RWPE1 (cell line): Measurements from ENCODE around the gene SYT12.
"Not testable (repeated sequence)": the region's sequence is repeated elsewhere in the genome, so short reads cannot be mapped to it uniquely, and the experiment has no call there.

Source experiments
- CTCF ChIA-PET: fragments of 350-600 bp; sonication (Branson Sonifier 250); formaldehyde crosslinking; extraction: SDS; loops from one replicate; lab custom pipeline; 2021; lab: Yijun Ruan, JAX
- POLR2A ChIA-PET: fragments of 400-600 bp; formaldehyde crosslinking; extraction: SDS; loops from one replicate; lab custom pipeline; 2020; ENCODE audit warnings: antibody characterized with exemption; ENCODE audit not compliant: low non-redundant PET; lab: Yijun Ruan, JAX
- DNase-seq: peaks from one replicate; pipeline ENCODE4 v3.0.0; 2012; ENCODE audit warnings: low spot score
- H3K27ac ChIP-seq: fragments of 450-650 bp; 2 replicates; pipeline ENCODE4 v1.5.1; 2017
- TF ChIP-seq, protein P1 (sequence below): fragments of 450-650 bp; conservative IDR thresholded peaks from 2 replicates; pipeline ENCODE4 v1.5.1; 2017; ENCODE audit warnings: low read depth, mild to moderate bottlenecking

The SYT12 gene

DNA sequence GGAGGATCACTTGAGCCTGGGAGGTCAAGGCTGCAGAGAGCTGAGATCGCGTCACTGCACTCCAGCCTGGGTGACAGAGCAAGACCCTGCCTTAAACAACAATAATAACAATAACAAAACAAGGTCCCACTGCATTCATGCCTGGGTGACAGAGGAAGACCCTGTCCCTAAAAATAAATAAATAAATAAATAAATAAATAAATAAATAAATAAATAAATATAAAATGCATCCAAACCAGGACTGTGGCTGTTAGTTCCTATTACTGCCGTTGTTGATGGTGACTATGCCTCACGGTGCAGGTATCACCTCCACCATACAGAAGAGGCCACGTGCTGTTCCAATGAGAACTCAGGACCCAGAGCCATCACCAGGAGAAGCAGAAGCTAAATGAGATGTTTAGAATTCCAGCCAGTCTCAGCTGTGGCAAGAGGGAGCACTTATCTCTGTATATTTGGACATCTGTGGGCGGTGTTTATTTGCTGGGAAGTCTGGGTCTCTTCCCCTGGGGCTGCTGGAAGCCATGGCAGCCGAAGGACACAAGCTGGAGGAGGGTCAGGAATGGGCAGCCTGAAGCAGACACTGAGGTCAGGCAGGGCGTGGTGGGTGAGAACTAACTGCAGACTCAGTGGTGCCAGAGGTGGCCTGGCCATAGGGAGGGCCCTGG, 26.2 kb upstream of the SYT12 start:
- H3K27ac ChIP-seq = no peak overlapping the region; the same call in 1 of the 2 replicates
- TF ChIP-seq, protein P1, sequence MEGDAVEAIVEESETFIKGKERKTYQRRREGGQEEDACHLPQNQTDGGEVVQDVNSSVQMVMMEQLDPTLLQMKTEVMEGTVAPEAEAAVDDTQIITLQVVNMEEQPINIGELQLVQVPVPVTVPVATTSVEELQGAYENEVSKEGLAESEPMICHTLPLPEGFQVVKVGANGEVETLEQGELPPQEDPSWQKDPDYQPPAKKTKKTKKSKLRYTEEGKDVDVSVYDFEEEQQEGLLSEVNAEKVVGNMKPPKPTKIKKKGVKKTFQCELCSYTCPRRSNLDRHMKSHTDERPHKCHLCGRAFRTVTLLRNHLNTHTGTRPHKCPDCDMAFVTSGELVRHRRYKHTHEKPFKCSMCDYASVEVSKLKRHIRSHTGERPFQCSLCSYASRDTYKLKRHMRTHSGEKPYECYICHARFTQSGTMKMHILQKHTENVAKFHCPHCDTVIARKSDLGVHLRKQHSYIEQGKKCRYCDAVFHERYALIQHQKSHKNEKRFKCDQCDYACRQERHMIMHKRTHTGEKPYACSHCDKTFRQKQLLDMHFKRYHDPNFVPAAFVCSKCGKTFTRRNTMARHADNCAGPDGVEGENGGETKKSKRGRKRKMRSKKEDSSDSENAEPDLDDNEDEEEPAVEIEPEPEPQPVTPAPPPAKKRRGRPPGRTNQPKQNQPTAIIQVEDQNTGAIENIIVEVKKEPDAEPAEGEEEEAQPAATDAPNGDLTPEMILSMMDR = no peak
- DNase-seq = no peak
- ChIA-PET POLR2A (no interaction called here), CTCF (interaction anchor here (0.5 to 0.8 kb wide), 2 partner anchors 360 to 763 kb away, joined by 4 to 5 read pairs; no protein-coding TSS in a partner anchor)

DNA sequence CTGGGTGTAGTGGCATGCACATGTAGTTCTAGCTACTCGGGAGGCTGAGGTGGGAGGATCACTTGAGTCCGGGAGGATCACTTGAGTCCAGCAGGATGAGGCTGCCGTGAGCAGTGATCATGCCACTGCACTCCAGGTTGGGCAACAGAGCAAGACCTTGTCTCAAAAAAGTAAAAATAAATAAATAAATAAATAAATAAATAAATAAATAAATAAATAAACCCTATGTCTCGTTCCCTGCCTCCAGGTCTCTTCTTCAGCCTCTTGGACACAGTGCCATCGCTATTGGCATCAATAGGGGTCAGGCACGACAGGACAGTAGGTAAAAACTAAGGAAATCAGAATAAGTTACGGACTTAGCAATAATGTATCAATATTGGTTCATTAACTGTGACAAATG, 23.4 kb upstream of the SYT12 start:
- TF ChIP-seq, protein P1 = no peak
- CTCF ChIA-PET = no interaction called here
- DNase-seq = no peak
- no peak overlapping the region for H3K27ac ChIP-seq
- POLR2A ChIA-PET = no interaction called here

DNA sequence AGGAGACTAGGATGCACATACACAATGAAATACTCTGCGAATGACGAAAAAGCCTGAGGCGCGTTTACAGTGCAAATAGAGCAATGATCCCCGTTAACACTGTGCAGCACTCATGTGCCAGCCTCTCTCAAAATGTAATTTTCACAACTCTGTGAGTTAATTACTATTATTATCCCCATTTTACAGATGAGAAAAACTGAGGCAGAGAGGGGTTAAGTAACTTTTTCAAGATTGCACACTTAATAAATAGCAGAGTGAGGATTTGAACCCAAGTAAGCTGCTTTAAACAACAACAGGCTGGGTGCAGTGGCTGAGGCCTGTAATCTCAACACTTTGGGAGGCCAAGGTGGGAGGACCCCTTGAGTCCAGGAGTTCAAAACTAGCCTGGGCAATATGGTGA, 21.6 kb upstream of the SYT12 start:
- DNase-seq = no peak
- CTCF ChIA-PET = interaction anchor here (0.6 to 1.5 kb wide), 2 partner anchors 20 to 34 kb away, joined by 3 to 4 read pairs; no protein-coding TSS in a partner anchor
- POLR2A ChIA-PET = no interaction called here
- TF ChIP-seq, protein P1 = no peak
- H3K27ac ChIP-seq = no peak overlapping the region

DNA sequence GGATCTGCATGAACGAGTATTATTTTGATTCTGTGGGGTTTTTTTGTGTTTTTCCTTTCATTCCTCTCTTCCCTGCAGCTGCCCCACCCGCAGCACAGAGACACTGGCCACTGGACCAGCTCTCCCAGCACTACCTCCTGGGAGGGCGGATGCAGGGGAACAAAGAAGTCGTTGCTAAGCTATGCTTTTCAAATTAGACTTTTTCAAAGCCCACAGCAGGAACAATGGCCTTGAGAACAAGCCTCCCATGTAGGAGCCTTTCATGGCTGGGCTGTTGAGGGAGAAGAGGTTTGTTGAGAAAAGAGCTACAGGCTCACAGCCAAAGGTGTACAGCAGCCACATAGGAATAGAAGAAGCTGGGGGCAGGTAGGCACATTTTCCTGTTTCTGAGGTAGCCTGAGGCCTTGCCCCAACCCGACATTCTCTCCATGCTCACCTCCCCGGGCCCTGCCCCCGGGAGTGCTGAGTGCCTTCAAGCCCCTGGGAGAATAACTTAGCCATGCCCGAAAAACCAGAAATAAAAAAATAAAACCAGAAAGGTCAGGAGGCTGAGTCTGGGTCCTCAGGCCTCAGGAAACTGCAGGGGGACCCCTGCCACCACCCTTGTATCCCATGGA, 20.5 kb upstream of the SYT12 start:
- POLR2A ChIA-PET = no interaction called here
- CTCF ChIA-PET = no interaction called here

DNA sequence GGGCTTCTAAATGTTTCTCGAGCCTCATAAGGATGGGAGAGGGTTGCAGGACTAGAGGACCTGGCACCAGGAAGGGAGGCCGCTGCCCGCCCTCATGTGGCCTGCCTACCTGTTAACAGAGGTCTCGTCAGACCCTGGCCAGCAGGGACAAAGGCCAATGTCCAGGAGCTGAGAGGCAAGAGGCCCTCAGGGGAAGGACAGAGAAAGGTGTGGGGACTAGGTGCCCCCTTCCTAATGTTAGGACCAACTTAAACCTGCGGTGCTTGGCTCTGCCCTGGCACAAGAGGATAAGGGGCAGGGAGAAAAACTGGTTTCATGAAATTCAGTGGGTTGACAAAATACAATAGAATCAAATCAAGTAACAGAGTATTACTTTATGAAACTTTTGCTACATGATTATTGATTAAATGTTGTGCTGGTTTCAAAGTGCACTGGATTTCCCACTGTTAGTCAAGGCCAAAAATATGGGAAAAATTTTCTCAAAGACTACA, 20.0 kb upstream of the SYT12 start:
- ChIA-PET CTCF (no interaction called here), POLR2A (no interaction called here)
- DNase-seq = no peak

More for the DNA sequence above, 20.5 kb upstream of the SYT12 start:
- no peak for DNase-seq
- H3K27ac ChIP-seq = peak overlapping the region; percentile 7; the same call in 1 of the 2 replicates
- TF ChIP-seq, protein P1 = no peak

DNA sequence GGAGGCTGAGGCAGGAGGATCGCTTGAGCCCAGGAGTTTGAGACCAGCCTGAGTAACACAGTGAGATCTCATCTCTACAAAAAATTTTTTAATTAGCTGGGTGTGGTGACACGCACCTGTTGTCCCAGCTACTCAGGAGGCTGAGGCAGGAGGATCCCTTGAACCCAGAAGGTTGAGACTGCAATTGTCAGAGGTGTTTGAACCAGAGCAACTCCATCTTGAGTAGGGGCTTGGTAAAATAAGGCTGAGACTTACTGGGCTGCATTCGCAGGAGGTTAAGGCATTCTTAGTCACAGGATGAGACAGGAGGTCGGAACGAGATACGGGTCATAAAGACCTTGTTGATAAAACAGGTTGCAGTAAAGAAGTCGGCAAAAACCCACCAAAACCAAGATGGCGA, 17.7 kb upstream of the SYT12 start:
- POLR2A ChIA-PET, CTCF ChIA-PET, H3K27ac ChIP-seq, DNase-seq: not testable (repeated sequence)

More for the DNA sequence above, 20.0 kb upstream of the SYT12 start:
- TF ChIP-seq, protein P1 = no peak
- H3K27ac ChIP-seq = peak overlapping the region; percentile 7; the same call in 1 of the 2 replicates
